OCI-LY7 (cell line): ENCODE data around the gene AKT3.

Experiments
- EZH2phosphoT487 ChIP-seq: fragments of 200-600 bp; sonication (generic); IDR thresholded peaks from 2 replicates; pipeline ENCODE4 v1.6.1; 2018; ENCODE audit warnings: low read depth, borderline replicate concordance, mild to moderate bottlenecking, mixed run types, antibody characterized with exemption, low read length, moderate library complexity, mixed read lengths
- TF ChIP-seq, protein P1 (sequence below): fragments of 200-600 bp; sonication (generic); conservative IDR thresholded peaks from 2 replicates; pipeline ENCODE4 v1.5.1; 2014; ENCODE audit warnings: mild to moderate bottlenecking, antibody characterized with exemption, low read length, moderate library complexity, mixed read lengths

DNA sequence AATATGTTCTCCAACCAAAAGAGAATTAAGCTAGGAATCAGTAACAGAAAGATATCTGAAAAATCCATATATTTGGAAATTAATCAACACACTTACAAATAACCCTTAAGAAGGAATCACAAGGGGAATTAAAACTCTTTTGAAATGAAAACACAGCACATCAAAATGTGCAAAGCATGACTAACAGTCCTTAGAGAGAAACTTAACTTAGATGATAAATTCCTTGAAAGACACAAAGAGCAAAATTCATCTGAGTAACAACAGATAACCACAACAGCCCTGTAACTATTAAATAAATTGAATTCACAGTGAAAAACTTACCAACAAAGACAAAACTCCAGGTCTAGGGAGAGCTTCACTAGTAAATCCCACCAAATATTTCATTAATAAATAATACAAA lies 310.4 kb downstream of the AKT3 start:
- TF ChIP-seq, protein P1, sequence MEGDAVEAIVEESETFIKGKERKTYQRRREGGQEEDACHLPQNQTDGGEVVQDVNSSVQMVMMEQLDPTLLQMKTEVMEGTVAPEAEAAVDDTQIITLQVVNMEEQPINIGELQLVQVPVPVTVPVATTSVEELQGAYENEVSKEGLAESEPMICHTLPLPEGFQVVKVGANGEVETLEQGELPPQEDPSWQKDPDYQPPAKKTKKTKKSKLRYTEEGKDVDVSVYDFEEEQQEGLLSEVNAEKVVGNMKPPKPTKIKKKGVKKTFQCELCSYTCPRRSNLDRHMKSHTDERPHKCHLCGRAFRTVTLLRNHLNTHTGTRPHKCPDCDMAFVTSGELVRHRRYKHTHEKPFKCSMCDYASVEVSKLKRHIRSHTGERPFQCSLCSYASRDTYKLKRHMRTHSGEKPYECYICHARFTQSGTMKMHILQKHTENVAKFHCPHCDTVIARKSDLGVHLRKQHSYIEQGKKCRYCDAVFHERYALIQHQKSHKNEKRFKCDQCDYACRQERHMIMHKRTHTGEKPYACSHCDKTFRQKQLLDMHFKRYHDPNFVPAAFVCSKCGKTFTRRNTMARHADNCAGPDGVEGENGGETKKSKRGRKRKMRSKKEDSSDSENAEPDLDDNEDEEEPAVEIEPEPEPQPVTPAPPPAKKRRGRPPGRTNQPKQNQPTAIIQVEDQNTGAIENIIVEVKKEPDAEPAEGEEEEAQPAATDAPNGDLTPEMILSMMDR: no peak
- TF ChIP-seq EZH2phosphoT487: no peak
